OCI-LY1 (cell line): ENCODE results near the gene TUBB1.

ENCODE experiments used
- H2AFZ ChIP-seq: fragments of 200-600 bp; sonication (generic), shearing (Covaris generic); 2 replicates; pipeline ENCODE4 v1.6.0; 2014; ENCODE audit warnings: antibody characterized with exemption, mild to moderate bottlenecking, low read length
- H3F3A ChIP-seq: fragments of 200-600 bp; sonication (generic), shearing (Covaris generic); 2 replicates; pipeline ENCODE4 v1.6.0; 2014; ENCODE audit warnings: mild to moderate bottlenecking, antibody characterized with exemption, low read length, moderate library complexity; ENCODE audit not compliant: insufficient read depth
- H3K27ac ChIP-seq: fragments of 200-600 bp; sonication (generic); 2 replicates; pipeline ENCODE4 v1.5.1; 2014; ENCODE audit warnings: low read length, mixed run types, mild to moderate bottlenecking, low read depth; ENCODE audit not compliant: poor library complexity, severe bottlenecking
- H3K27me3 ChIP-seq: fragments of 200-600 bp; sonication (generic); 2 replicates; pipeline ENCODE4 v1.6.0; 2014; ENCODE audit warnings: antibody characterized with exemption, mild to moderate bottlenecking, low read length, moderate library complexity; ENCODE audit not compliant: insufficient read depth
- H3K36me3 ChIP-seq: fragments of 200-600 bp; sonication (generic); 2 replicates; pipeline ENCODE4 v1.6.1; 2014; ENCODE audit warnings: mild to moderate bottlenecking, antibody characterized with exemption, low read length, moderate library complexity, mixed read lengths; ENCODE audit not compliant: insufficient read depth
- H3K4me1 ChIP-seq: fragments of 200-600 bp; sonication (generic); 2 replicates; pipeline ENCODE4 v1.5.1; 2014; ENCODE audit warnings: mild to moderate bottlenecking, low read length, moderate library complexity; ENCODE audit not compliant: insufficient read depth, severe bottlenecking
- H3K4me2 ChIP-seq: fragments of 200-600 bp; sonication (generic), shearing (Covaris generic); 2 replicates; pipeline ENCODE4 v1.6.1; 2014; ENCODE audit warnings: low read length
- H3K4me3 ChIP-seq: fragments of 200-600 bp; sonication (generic); 2 replicates; pipeline ENCODE4 v1.5.1; 2014; ENCODE audit warnings: low read length, low read depth, mild to moderate bottlenecking, mixed read lengths; ENCODE audit not compliant: poor library complexity, severe bottlenecking
- H3K79me2 ChIP-seq: fragments of 200-600 bp; shearing (Covaris generic); 2 replicates; pipeline ENCODE4 v1.6.1; 2016; ENCODE audit warnings: mixed run types, low read length, mixed read lengths; ENCODE audit not compliant: insufficient read depth
- H3K9ac ChIP-seq: fragments of 200-600 bp; sonication (generic), shearing (Covaris generic); 2 replicates; pipeline ENCODE4 v1.6.1; 2014; ENCODE audit warnings: mild to moderate bottlenecking, low read length, mixed read lengths
- H3K9me2 ChIP-seq: fragments of 200-600 bp; sonication (generic), shearing (Covaris generic); 2 replicates; pipeline ENCODE4 v1.6.1; 2014; ENCODE audit warnings: low read depth, mild to moderate bottlenecking, low read length, mixed read lengths
- H3K9me3 ChIP-seq: fragments of 200-600 bp; shearing (Covaris generic); 2 replicates; pipeline ENCODE4 v1.6.1; 2014; ENCODE audit warnings: low read length, mixed read lengths
- H4K20me1 ChIP-seq: fragments of 200-600 bp; sonication (generic), shearing (Covaris generic); 2 replicates; pipeline ENCODE4 v1.6.0; 2016; ENCODE audit warnings: mild to moderate bottlenecking, low read length; ENCODE audit not compliant: insufficient read depth
- CTCF ChIP-seq: fragments of 200-600 bp; sonication (generic), shearing (Covaris generic); IDR thresholded peaks from 2 replicates; pipeline ENCODE4 v1.5.1; 2017; ENCODE audit warnings: mild to moderate bottlenecking, antibody characterized with exemption, low read length, moderate library complexity, mixed read lengths
- EZH2 ChIP-seq: fragments of 200-600 bp; sonication (generic), shearing (Covaris generic); IDR thresholded peaks from 2 replicates; pipeline ENCODE4 v1.8.0; 2017; ENCODE audit warnings: borderline replicate concordance, mixed run types, mild to moderate bottlenecking, antibody characterized with exemption, low read length, moderate library complexity, mixed read lengths

TUBB1 gene

DNA sequence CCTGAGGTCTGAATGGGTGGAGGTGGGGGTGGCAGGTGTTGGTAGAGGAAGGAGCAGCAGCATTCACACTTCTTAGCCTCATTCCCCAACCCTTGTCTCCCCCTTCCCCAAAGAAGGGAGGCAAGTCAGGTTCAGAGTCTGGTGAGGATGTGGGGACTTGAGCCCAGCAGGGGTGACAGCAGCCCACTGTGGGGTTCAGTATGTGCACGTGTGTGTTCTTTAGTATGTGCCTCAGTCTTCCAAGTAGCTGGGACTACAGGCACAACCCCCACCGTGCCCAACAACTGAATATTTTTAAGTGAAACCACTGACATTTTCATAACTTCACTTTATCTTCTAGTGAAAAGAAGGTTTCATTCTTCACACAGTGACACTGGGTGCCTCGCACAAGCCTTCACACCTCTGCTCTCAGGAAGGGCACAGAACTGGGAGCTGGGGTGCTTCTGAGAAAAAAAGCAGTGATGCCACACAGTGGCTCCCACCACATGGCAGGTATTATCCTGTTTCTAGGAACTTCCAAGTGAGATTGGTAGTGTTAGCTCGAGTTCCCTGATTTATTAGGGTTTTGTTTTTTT, 56.8 kb downstream of the TUBB1 start:
- no peak for TF ChIP-seq CTCF
- TF ChIP-seq EZH2, result no peak
- no peak overlapping the region for H2AFZ ChIP-seq
- no peaks in the 10 kb centered on the region for H3K27me3 ChIP-seq
- no peak overlapping the region for H3K4me2 ChIP-seq
- no peaks in the 10 kb centered on the region for H3K36me3 ChIP-seq
- H3K27ac ChIP-seq, result no peak overlapping the region
- no peaks in the 10 kb centered on the region for H3K4me1 ChIP-seq
- no peaks in the 10 kb centered on the region for H3F3A ChIP-seq
- H3K9ac ChIP-seq, result no peak overlapping the region
- no peaks in the 10 kb centered on the region for H3K9me3 ChIP-seq
- H3K4me3 ChIP-seq, result no peak overlapping the region
- no peaks in the 10 kb centered on the region for H3K9me2 ChIP-seq
- H3K79me2 ChIP-seq, result no peaks in the 10 kb centered on the region
- H4K20me1 ChIP-seq, result no peaks in the 10 kb centered on the region
